HG02885 (cell line): ENCODE results near the gene RNF214.
"Not testable (repeated sequence)": the region's sequence is repeated elsewhere in the genome, so short reads cannot be mapped to it uniquely, and the experiment has no call there.

Experiments
- ATAC-seq: cut with Tn5 transposase; IDR thresholded peaks from one replicate; pipeline ENCODE4 v1.9.1; 2021; ENCODE audit warnings: mild to moderate bottlenecking; ENCODE audit not compliant: unreplicated experiment, poor library complexity

Gene RNF214

GRCh38 chr11:117229411-117229810 lies 3.1 kb upstream of the RNF214 start:
- no peak for ATAC-seq

- ATAC-seq, result no peak
These were observed 2.6 kb upstream of the RNF214 start for GRCh38 chr11:117229931-117230285.

GRCh38 chr11:117230286-117230961 lies 2.0 kb upstream of the RNF214 start:
- ATAC-seq, result no peak

- no peak for ATAC-seq
These were observed 1.3 kb upstream of the RNF214 start for GRCh38 chr11:117230999-117231841.

GRCh38 chr11:117231842-117232091 lies 704 bp upstream of the RNF214 start, which contains the start of gene PCSK7:
PCSK7 (minus strand) TSS chr11:117232073; CDS start chr11:117229844, 2,229 bp downstream.
- ATAC-seq, result no peak

GRCh38 chr11:117232911-117233409 lies 489 bp downstream of the RNF214 start:
- no peak for ATAC-seq

- no peak for ATAC-seq
These were observed 5.8 kb downstream of the RNF214 start for GRCh38 chr11:117238221-117238620.

- ATAC-seq, result no peak
These were observed 6.8 kb downstream of the RNF214 start for GRCh38 chr11:117239295-117239694.

- ATAC-seq, result no peak
These were observed 15.9 kb downstream of the RNF214 start for GRCh38 chr11:117248341-117248740.

GRCh38 chr11:117249571-117249970 lies 17.1 kb downstream of the RNF214 start:
- ATAC-seq, result no peak

GRCh38 chr11:117251506-117251905 lies 19.0 kb downstream of the RNF214 start:
- no peak for ATAC-seq

GRCh38 chr11:117255966-117256365 lies 23.5 kb downstream of the RNF214 start:
- ATAC-seq, result no peak

- no peak for ATAC-seq
These were observed 24.1 kb downstream of the RNF214 start for GRCh38 chr11:117256573-117256972.

- ATAC-seq, result no peak
These were observed 26.1 kb downstream of the RNF214 start for GRCh38 chr11:117258576-117258975.

GRCh38 chr11:117259417-117259816 lies 26.9 kb downstream of the RNF214 start:
- no peak for ATAC-seq

- ATAC-seq, result not testable (repeated sequence)
These were observed 32.3 kb downstream of the RNF214 start for GRCh38 chr11:117264624-117265323.

GRCh38 chr11:117265745-117266144 lies 33.3 kb downstream of the RNF214 start:
- no peak for ATAC-seq

GRCh38 chr11:117269856-117270255 lies 37.4 kb downstream of the RNF214 start:
- ATAC-seq, result no peak

GRCh38 chr11:117271208-117271607 lies 38.7 kb downstream of the RNF214 start:
- no peak for ATAC-seq

- ATAC-seq, result not testable (repeated sequence)
These were observed 39.7 kb downstream of the RNF214 start for GRCh38 chr11:117272175-117272574.
